Endothelial cell of umbilical vein (primary cell): ENCODE data around the gene CSMD2.

ENCODE experiments used
- EZH2 ChIP-seq: IDR thresholded peaks from 2 replicates; pipeline ENCODE4 v1.6.1; 2012; ENCODE audit warnings: borderline replicate concordance, low read depth, mild to moderate bottlenecking, moderate library complexity, low read length, inconsistent platforms; ENCODE audit not compliant: severe bottlenecking
- FOS ChIP-seq: IDR thresholded peaks from 2 replicates; pipeline ENCODE4 v1.6.1; 2011; ENCODE audit warnings: mild to moderate bottlenecking, low read length, moderate library complexity, borderline replicate concordance; ENCODE audit not compliant: insufficient read depth
- GATA2 ChIP-seq: IDR thresholded peaks from 2 replicates; pipeline ENCODE4 v1.7.0; 2011; ENCODE audit warnings: low read depth, mild to moderate bottlenecking, moderate library complexity, mixed read lengths, low read length; ENCODE audit not compliant: insufficient read length, insufficient read depth
- MYC ChIP-seq: IDR thresholded peaks from one replicate; pipeline ENCODE4 v1.6.1; 2011; ENCODE audit warnings: mild to moderate bottlenecking, low read depth, low read length
- POLR2A ChIP-seq: IDR thresholded peaks from 2 replicates; pipeline ENCODE4 v1.6.1; 2012; ENCODE audit warnings: low read depth, mild to moderate bottlenecking, control low read depth, low read length
- POLR2AphosphoS5 ChIP-seq: IDR thresholded peaks from 2 replicates; pipeline ENCODE4 v1.6.1; 2012; ENCODE audit warnings: low read depth, mild to moderate bottlenecking, control low read depth, low read length, moderate library complexity; ENCODE audit not compliant: insufficient read depth
- TF ChIP-seq, protein P1 (sequence below), 2 donors: IDR thresholded peaks; 1 replicate in 1 of 2; 2 replicates in 1 of 2; pipeline ENCODE4 v1.5.1; 2011; ENCODE audit warnings: low read length in 2 of 2, mild to moderate bottlenecking in 2 of 2, moderate library complexity in 2 of 2, control low read depth in 1 of 2, inconsistent platforms in 1 of 2, low read depth in 1 of 2; ENCODE audit not compliant: insufficient read depth in 1 of 2; ENCODE audit errors: extremely low read depth in 1 of 2
- TF ChIP-seq, protein P2 (sequence below): IDR thresholded peaks from 2 replicates; pipeline ENCODE4 v1.6.1; 2011; ENCODE audit not compliant: insufficient read depth, insufficient read length

DNA sequence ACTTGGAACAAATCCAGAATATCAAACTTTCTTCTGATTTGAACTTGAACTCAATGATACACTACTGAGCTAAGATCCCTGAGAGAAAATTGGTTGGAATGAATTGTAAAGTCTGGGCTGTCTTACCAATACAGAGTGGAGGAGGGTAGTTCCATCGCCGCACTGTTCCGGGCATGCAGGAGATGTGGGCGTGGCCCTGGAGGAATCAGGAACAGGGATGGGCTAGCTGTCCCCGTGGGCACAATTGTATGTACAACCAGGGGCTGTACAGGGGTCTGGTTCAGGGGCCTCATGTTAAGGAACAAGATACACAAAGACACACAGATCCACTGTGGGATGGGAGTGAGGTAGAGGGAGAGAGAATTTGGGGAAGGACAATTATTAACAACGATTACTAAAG is 548.2 kb downstream of the CSMD2 start:
- TF ChIP-seq, protein P1, sequence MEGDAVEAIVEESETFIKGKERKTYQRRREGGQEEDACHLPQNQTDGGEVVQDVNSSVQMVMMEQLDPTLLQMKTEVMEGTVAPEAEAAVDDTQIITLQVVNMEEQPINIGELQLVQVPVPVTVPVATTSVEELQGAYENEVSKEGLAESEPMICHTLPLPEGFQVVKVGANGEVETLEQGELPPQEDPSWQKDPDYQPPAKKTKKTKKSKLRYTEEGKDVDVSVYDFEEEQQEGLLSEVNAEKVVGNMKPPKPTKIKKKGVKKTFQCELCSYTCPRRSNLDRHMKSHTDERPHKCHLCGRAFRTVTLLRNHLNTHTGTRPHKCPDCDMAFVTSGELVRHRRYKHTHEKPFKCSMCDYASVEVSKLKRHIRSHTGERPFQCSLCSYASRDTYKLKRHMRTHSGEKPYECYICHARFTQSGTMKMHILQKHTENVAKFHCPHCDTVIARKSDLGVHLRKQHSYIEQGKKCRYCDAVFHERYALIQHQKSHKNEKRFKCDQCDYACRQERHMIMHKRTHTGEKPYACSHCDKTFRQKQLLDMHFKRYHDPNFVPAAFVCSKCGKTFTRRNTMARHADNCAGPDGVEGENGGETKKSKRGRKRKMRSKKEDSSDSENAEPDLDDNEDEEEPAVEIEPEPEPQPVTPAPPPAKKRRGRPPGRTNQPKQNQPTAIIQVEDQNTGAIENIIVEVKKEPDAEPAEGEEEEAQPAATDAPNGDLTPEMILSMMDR (IDR thresholded peaks at IDR 0.05; ENCODE audit: extremely low read depth in 1 of 2, insufficient read depth in 1 of 2, low read depth in 1 of 2, low read length in 2 of 2), result no peak
- TF ChIP-seq POLR2A, result no peak
- TF ChIP-seq POLR2AphosphoS5, result no peak
- TF ChIP-seq, protein P2, sequence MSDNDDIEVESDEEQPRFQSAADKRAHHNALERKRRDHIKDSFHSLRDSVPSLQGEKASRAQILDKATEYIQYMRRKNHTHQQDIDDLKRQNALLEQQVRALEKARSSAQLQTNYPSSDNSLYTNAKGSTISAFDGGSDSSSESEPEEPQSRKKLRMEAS, result no peak
- no peak for TF ChIP-seq EZH2
- no peak for TF ChIP-seq FOS
- no peak for TF ChIP-seq MYC
- no peak for TF ChIP-seq GATA2
